DMS153 treated with DMSO at 0.1 percent for 48 hours (cell line): ENCODE data around the gene MACROH2A1.

ENCODE experiments used
- DNase-seq: peaks from one replicate; lab custom pipeline; 2025; ENCODE audit not compliant: unreplicated experiment; lab: John Stamatoyannopoulos, UW

The MACROH2A1 gene

GRCh38 chr5:135319458-135319857 is 79.6 kb downstream of the MACROH2A1 start:
- no peak for DNase-seq

GRCh38 chr5:135318924-135319323 is 80.1 kb downstream of the MACROH2A1 start:
- DNase-seq: no peak

GRCh38 chr5:135318037-135318436 is 81.0 kb downstream of the MACROH2A1 start:
- DNase-seq: no peak

GRCh38 chr5:135317286-135317685 is 81.7 kb downstream of the MACROH2A1 start:
- no peak for DNase-seq

GRCh38 chr5:135315386-135315785 is 83.6 kb downstream of the MACROH2A1 start:
- DNase-seq: no peak

- DNase-seq: no peak
Measured at GRCh38 chr5:135313946-135314345, 85.1 kb downstream of the MACROH2A1 start.

GRCh38 chr5:135313405-135313804 is 85.6 kb downstream of the MACROH2A1 start:
- no peak for DNase-seq

GRCh38 chr5:135312255-135312935 is 86.6 kb downstream of the MACROH2A1 start:
- DNase-seq: no peak

- DNase-seq: no peak
Measured at GRCh38 chr5:135310328-135310989, 88.6 kb downstream of the MACROH2A1 start.

- DNase-seq: no peak
Measured at GRCh38 chr5:135309391-135310327, 89.4 kb downstream of the MACROH2A1 start.

GRCh38 chr5:135308752-135309151 is 90.3 kb downstream of the MACROH2A1 start:
- DNase-seq: no peak

- no peak for DNase-seq
Measured at GRCh38 chr5:135308245-135308644, 90.8 kb downstream of the MACROH2A1 start.

- DNase-seq: no peak
Measured at GRCh38 chr5:135307143-135307903, 91.7 kb downstream of the MACROH2A1 start.

- no peak for DNase-seq
Measured at GRCh38 chr5:135306557-135306956, 92.5 kb downstream of the MACROH2A1 start.

- no peak for DNase-seq
Measured at GRCh38 chr5:135304352-135305221, 94.4 kb downstream of the MACROH2A1 start.

- DNase-seq: no peak
Measured at GRCh38 chr5:135303582-135304173, 95.4 kb downstream of the MACROH2A1 start.

- DNase-seq: no peak
Measured at GRCh38 chr5:135296900-135297816, 101.9 kb downstream of the MACROH2A1 start.

GRCh38 chr5:135295852-135296251 is 103.2 kb downstream of the MACROH2A1 start:
- DNase-seq: no peak
